ENCODE measurements around the gene PGAP1.

The PGAP1 gene

DNA sequence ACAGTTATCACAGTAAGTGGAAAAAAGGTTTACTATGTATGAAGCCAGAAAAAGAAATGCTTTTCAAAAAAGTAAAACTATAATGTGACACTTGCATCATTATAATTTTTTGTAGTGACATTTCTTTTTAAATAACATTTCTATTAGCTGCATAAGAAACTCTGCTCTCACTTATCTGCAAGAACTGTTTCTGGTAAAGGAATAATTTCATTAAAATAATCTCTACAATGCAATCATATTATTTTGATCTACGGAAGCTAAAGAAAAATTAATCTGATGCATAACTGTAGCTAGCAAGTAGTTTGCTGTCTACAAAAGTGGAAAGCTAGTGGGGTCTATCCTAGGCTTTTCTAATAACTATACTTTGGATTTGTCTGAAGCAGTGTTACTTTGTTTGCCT lies 50.1 kb downstream of the PGAP1 start:
- DNase-seq, result no peak

DNA sequence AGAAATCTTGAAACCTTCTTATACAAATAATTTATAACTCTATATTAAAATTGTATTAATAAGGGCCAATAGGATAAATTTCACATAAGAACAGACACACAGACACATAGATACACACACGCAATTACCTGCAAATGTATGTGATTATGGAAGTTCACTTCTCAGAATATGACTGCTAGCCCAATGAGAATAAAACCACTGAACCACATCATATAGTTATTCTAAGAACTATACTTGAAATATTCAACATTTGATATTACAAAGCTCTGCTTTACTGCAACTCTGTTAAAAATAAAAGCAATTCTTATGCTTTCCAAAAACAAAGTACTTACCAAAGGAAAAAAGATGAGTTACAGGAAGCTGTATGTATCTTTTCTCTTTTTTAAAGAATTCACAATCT lies 51.1 kb downstream of the PGAP1 start:
- DNase-seq, result no peak

DNA sequence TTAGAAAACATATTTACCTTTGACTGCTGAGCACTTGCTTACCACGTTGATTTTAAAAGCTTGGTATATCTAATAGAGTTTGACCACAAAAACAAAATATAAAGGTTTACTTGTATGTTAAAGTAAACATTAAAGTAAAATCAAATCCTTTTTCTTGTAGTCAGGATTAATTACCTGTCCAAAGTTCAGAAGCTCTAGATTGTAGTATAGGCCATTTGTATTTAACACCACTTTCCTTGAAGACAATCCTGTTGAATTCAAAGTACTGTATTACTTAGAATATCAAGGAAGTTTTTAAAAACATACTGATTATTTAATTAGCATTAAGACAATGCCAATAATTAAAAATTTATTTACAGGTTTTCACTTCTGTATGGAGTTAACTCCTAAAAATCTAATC lies 53.0 kb downstream of the PGAP1 start:
- no peak for DNase-seq

GRCh38 chr2:196854629-196855028 lies 71.9 kb downstream of the PGAP1 start:
- no peak for DNase-seq

- DNase-seq, result no peak
Observed at GRCh38 chr2:196853301-196854087, 73.0 kb downstream of the PGAP1 start.

DNA sequence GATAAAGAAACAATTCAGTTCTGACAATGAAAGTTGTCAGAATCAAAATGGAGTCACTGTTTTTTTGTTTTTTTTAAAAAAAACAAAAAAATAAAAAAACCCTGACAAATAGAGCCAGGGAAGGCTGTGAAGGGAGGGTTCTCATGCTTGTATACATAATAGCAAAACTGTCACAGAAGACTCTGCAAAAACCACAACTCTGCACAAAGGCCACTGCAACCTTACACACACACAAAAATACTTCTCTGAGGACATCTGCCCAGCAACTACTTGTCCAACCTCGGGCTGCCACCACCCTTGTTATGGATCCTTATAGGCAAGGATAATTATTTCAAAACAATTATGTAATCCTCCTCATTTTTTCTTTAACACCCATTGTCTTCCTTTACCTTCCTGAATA lies 75.4 kb downstream of the PGAP1 start:
- no peak for DNase-seq

- no peak for DNase-seq
Observed at GRCh38 chr2:196849895-196850294, 76.6 kb downstream of the PGAP1 start.

GRCh38 chr2:196846295-196846694 lies 80.2 kb downstream of the PGAP1 start:
- DNase-seq, result no peak

GRCh38 chr2:196845371-196845770 lies 81.1 kb downstream of the PGAP1 start:
- DNase-seq, result no peak

DNA sequence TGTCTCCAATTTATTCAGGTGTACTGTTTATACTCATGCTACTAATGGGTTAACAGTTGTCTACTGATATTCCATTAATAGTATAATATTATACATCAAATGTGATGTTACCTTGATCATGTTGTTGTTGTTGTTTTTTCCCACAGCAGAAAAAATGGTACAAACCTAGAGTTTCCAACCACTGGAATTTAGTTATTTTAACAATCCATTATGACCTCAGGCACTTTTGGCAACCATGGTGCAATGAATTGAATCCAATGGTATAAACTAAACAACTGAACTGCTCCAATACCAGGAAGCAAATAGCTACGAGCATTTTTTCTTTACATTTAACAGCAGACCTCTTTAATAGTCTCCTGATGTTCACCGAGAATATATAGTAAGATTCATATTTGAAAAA lies 86.3 kb downstream of the PGAP1 start:
- no peak for DNase-seq

- DNase-seq, result no peak
Observed at GRCh38 chr2:196839574-196839973, 86.9 kb downstream of the PGAP1 start.

GRCh38 chr2:196836440-196836839 lies 90.1 kb downstream of the PGAP1 start:
- DNase-seq, result no peak

DNA sequence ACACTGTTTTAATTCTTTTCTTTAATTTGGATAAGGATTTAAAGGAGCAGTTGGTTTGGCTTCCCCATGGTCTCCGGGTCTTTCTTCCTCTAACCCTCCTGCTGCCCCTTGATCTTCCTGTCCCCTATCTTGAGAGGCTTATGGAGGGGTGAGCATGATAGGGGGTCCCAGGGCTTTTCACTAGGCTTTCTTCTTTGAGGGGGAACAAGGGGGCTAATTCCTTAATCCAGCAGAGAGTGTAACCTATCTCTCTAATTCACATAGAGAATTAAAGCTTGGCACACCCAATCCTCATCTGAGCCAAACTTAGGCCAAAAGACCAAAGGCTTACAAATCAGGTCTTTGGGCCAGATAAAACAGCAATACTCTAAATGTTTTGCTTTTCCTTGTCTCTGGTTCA lies 95.8 kb downstream of the PGAP1 start:
- DNase-seq, result no peak

DNA sequence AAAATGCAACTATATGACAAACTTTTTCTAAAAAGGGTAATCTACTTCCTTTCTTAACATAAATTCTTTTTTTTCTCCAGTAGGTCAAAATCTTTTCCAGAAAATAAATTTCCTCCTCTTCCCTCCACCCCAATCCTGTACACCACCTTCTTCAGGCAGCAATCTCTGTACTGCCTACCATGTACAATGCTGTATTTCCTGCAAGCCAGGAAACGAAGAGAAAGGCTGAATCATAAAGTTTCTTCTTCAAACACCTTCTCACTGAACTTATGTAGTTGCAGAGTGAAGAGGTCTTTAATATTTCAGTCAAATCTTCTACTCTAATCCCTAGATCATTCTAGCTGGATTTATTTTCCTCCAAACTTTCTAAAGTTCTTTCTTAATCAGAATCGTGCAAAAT lies 99.2 kb downstream of the PGAP1 start:
- DNase-seq, result no peak

DNA sequence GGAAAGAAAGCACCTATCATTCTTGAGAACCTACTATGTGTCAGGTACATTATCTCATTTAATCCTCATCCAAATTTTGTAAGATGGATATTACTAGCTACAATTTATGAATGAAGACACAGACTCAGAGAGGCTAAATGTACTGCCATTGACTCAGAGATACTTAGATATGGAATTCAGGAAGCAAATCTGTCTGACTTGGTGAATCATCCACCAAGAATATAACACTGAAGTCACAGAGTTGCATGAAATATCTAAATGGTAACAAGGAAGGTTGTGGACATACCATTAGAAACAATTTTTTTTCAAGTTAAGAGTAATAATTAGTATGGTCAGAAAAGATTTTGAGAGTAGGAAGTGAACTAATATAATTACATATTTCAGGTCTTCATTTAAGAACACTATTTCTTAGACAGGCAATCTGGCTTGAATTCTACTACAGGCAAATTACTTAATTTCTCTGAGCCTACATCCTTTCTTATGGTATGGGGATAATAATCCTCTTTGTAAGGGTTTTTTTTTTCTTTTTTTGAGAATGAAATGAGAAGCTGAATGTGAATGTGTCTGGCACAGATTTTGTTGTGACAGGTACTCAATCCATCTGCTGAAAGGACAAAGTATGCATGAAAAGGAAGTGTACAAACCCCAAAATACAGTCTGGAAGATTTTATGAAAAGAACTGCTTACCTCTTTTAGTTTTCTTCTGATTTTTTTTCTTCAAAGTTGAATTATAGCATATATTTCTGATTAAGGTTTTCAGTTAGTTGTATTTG lies 102.6 kb downstream of the PGAP1 start:
- DNase-seq, result no peak

DNA sequence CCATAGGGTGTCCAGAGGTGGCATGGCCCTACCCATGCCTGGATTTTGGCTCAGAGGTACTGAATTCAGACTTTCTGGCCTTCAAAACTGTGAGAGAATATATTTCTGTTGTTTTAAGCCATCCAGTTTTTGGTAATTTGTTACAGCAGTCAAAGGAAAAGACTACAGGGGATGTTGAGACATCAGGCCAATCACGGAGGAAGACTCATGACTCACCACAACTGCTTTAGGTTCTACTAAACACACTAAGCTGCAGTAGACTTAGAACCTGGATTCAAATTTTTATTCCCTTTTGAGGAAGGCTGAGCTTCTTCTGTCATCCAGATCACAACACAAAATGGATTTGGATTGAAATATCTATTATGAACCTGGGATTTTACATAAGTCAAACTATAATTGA lies 105.3 kb downstream of the PGAP1 start:
- DNase-seq, result no peak

DNA sequence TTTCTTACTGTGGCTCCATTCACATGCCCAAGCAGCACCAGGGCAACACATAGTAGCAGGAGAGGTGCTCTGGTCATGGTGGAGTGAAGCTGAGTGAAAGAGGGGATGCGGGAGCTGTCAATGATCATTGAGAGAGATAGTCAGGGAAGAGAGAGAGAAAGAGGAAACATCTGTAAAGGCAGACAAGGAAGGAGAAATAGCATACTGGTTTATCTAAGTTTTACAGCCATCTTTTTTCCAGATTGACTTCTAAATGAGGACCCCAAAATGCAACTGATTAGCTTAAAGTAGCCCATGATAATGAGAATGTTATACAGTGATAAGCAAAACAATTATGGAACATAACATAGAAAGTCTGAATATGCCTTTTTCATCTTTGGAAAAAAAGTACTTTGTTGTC lies 117.2 kb downstream of the PGAP1 start, which contains the start of gene C2orf66:
C2orf66 (minus strand) TSS at position 96 of the 400 bp plus-strand sequence; CDS start at position 77, 19 bp downstream.
- DNase-seq, result no peak

GRCh38 chr2:196808083-196808665 lies 118.3 kb downstream of the PGAP1 start:
- no peak for DNase-seq

DNA sequence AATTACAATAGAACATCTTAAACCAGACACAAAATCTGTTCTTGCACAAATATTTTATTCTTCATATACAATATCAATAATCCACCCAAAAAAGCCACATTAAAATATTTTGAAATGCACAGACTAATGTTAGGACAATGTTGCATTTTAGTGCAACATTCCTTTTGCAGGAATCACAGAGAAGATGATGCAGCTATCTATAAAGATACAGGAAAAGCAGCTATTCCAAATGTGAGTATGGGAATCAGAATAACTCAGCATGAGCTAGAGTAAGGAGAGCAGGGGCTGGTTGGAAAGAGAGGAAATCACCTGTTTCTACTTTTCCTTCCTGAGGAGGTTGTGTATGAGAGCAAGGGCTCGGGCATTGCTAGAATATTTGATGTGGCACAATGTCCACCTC lies 122.1 kb downstream of the PGAP1 start:
- DNase-seq, result no peak

DNA sequence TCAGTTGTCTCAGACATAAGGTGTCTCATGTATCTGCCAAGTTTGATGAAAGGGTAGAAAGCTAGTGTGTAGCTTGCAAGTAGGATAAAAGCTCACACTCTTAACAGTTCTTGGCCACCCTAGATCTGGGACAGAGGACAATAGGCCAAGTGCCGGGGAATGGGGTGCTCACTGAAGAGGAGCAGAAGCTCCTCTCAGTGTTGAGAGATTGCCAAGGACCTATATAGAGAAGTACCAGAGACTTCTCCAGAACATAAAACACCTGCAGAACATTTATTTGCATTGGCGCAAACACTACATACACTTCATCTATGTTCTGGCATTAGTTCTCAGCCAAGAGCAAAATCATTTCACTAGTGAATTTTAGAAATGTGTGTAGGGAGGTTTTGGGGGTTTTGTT lies 124.1 kb downstream of the PGAP1 start:
- no peak for DNase-seq

- no peak for DNase-seq
Observed at GRCh38 chr2:196801674-196802261, 124.7 kb downstream of the PGAP1 start.

DNA sequence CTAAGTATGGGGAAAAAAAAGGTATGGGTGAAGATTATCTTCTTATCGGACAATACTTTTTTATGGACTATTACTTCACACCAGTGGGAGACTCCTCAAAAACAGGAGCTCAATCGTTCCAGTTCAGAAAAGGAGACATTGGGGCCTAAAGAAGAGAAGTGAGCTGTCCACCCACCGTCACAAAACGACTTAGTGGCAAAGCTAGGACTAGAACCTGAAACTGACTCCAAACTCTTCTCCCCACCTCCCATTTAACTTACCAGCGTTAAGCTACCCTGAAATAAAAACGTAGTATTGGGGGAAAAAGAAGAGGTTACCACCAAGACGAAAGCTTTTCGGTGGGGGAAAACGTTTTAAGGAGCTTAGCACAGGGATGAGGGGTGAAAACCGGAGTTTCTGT lies 127.5 kb downstream of the PGAP1 start:
- DNase-seq, result no peak

DNA sequence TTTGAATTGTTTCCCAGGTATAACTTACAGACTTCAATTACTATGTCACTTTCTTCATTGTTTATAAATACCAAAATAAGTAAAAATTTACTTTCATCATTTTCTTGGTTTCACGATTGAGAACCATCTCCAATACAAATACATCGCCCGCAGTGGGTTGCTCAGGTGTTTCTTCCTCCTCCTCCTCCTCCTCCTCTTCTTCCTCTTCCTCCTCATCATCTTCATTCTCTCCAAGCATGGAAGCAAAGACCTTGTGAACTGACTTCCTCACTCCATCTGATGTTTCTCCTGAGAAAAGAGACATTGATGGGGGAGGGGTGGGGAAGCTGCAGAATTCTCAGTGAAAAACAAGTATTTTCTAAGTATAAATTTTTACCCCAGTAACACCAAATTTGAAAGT lies 133.6 kb downstream of the PGAP1 start:
- no peak for DNase-seq

Measured in activated CD8-positive, alpha-beta memory T cell treated with anti-CD3 and anti-CD28 coated beads, Interleukin-2, amount 50 U/mL, for 48 hours (primary cell).